ENCODE results near the gene TRPM3.

DNA sequence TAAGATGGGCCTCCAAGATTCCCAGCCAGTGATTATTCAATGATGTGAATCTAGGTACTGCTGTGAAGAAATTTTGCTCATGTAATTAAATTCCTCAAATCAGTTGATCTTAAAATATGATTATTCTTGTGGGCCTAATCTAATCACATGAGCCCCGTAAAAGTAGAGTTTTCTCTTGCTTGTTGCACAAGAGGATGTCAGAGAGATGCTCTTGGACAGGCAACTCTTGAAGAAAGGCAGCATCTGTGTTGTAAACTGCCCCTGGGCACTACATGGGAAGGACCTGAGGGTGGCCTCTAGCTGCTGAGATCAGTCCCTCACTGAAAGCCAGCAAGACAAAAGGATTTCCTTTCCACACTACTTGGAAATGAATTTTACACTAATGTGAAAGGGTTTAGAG lies 132.9 kb downstream of the TRPM3 start:
- no peak for TF ChIP-seq HOXA7 (CRISPR knock-in tag; IDR thresholded peaks at IDR 0.05; ENCODE audit: borderline replicate concordance)
- no peak for TF ChIP-seq ZNF239 (tag by site-specific recombination; IDR thresholded peaks at IDR 0.05)
- TF ChIP-seq ZNF146 (tag by site-specific recombination; IDR thresholded peaks at IDR 0.05) = no peak
- no peak for TF ChIP-seq ZNF391 (tag by site-specific recombination; IDR thresholded peaks at IDR 0.05; ENCODE audit: borderline replicate concordance, low read depth)
- no peak for TF ChIP-seq BCL11A (tag by site-specific recombination; IDR thresholded peaks at IDR 0.05; ENCODE audit: low read depth)
- TF ChIP-seq, protein P1, sequence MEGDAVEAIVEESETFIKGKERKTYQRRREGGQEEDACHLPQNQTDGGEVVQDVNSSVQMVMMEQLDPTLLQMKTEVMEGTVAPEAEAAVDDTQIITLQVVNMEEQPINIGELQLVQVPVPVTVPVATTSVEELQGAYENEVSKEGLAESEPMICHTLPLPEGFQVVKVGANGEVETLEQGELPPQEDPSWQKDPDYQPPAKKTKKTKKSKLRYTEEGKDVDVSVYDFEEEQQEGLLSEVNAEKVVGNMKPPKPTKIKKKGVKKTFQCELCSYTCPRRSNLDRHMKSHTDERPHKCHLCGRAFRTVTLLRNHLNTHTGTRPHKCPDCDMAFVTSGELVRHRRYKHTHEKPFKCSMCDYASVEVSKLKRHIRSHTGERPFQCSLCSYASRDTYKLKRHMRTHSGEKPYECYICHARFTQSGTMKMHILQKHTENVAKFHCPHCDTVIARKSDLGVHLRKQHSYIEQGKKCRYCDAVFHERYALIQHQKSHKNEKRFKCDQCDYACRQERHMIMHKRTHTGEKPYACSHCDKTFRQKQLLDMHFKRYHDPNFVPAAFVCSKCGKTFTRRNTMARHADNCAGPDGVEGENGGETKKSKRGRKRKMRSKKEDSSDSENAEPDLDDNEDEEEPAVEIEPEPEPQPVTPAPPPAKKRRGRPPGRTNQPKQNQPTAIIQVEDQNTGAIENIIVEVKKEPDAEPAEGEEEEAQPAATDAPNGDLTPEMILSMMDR (tag by site-specific recombination; IDR thresholded peaks at IDR 0.05) = no peak
- TF ChIP-seq ZNF292 (tag by site-specific recombination; IDR thresholded peaks at IDR 0.05; ENCODE audit: borderline replicate concordance, low read depth) = no peak
- TF ChIP-seq, protein P2, sequence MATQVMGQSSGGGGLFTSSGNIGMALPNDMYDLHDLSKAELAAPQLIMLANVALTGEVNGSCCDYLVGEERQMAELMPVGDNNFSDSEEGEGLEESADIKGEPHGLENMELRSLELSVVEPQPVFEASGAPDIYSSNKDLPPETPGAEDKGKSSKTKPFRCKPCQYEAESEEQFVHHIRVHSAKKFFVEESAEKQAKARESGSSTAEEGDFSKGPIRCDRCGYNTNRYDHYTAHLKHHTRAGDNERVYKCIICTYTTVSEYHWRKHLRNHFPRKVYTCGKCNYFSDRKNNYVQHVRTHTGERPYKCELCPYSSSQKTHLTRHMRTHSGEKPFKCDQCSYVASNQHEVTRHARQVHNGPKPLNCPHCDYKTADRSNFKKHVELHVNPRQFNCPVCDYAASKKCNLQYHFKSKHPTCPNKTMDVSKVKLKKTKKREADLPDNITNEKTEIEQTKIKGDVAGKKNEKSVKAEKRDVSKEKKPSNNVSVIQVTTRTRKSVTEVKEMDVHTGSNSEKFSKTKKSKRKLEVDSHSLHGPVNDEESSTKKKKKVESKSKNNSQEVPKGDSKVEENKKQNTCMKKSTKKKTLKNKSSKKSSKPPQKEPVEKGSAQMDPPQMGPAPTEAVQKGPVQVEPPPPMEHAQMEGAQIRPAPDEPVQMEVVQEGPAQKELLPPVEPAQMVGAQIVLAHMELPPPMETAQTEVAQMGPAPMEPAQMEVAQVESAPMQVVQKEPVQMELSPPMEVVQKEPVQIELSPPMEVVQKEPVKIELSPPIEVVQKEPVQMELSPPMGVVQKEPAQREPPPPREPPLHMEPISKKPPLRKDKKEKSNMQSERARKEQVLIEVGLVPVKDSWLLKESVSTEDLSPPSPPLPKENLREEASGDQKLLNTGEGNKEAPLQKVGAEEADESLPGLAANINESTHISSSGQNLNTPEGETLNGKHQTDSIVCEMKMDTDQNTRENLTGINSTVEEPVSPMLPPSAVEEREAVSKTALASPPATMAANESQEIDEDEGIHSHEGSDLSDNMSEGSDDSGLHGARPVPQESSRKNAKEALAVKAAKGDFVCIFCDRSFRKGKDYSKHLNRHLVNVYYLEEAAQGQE (tag by site-specific recombination; IDR thresholded peaks at IDR 0.05) = no peak
- TF ChIP-seq ZNF274 (IDR thresholded peaks at IDR 0.05; ENCODE audit: low read length) = no peak
- TF ChIP-seq ZNF274 (tag by site-specific recombination; IDR thresholded peaks at IDR 0.05; ENCODE audit: borderline replicate concordance) = no peak
- no peak for TF ChIP-seq YY1 (tag by site-specific recombination; IDR thresholded peaks at IDR 0.05)
- no peak for TF ChIP-seq ZNF707 (tag by site-specific recombination; IDR thresholded peaks at IDR 0.05)
- no peak for TF ChIP-seq ZNF24 (tag by site-specific recombination; IDR thresholded peaks at IDR 0.05)
- TF ChIP-seq ZNF416 (tag by site-specific recombination; IDR thresholded peaks at IDR 0.05) = no peak
